ENCODE measurements around the gene ZC3H11A. TPM values are rescaled to one million over a fixed set of nuclear protein-coding genes. Genes with fewer than 3 reads are reported as not detected.

ZC3H11A gene
- total and polyA plus RNA-seq, 2 of the 13 experiments (the other 11 are each of a cell fraction or from before 2014, with no cell fraction given) = 56.9 to 59.7 TPM

DNA sequence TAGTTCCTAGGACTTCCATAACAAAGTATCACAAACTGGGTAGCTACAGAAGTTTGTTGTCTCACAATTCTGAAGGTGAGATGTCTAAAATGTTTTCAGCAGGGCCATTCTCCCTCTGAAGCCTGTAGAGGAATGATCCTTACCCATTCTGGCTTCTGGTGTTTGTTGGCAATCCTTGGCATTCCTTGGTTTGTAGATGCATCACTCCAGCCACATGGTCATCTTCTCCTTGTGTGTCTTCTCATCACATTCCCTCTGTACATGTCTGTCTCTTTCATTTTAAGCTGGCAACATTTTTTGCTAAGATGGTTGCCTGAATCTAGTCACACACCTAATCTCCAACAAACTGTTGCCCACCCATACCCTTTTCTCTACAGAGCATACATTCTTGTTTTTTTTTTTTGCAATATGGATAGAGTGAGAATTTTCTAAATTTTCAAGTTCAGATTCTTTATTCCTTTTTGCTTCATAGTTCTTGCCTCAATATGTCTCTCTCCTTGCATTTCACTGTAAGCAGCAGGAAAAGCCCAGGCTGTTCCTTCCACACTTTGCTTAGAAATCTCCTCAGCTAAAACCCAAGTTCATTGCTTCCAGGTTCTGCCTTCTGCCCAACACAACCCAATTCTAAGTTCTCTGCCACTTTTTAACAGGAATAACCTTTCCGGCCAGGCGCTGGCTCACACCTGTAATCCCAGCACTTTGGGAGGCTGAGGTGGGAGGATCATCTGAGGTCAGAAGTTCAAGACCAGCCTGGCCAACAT, 18.3 kb downstream of the ZC3H11A start:
- ChIA-PET CTCF (ENCODE audit: low intra/inter-chr PET ratio, low total read pairs) (no interaction called here), POLR2A (no interaction called here)
- no peaks in the 10 kb centered on the region for H3K4me1 ChIP-seq (ENCODE audit: insufficient read depth, low read length)
- intact Hi-C loops (cut with micrococcal nuclease; ENCODE audit: unreplicated experiment) = no loop called here
- H3K27me3 ChIP-seq (ENCODE audit: control insufficient read depth in 1 of 2, insufficient read depth in 2 of 2, low read length in 2 of 2) = no peaks in the 10 kb centered on the region
- peaks cover 8% of the 10 kb centered on the region for H3K79me2 ChIP-seq (ENCODE audit: insufficient read depth, low read length)
- no peak overlapping the region for H3K4me3 ChIP-seq (replicated peaks in 1 of 3; ENCODE audit: insufficient read depth in 1 of 3, low read depth in 2 of 3, low read length in 3 of 3)
- H3K36me3 ChIP-seq (replicated peaks in 1 of 2; ENCODE audit: control insufficient read depth in 1 of 2, insufficient read depth in 2 of 2, low read length in 2 of 2) = peaks cover 10 to 35% of the 10 kb centered on the region in 2 experiments
- H2AFZ ChIP-seq (ENCODE audit: low read length) = no peak overlapping the region
- BruUV-seq (replicated peaks) = no TSS peak
- DNase-seq (ENCODE audit: low spot score) = no peak
- H4K20me1 ChIP-seq (ENCODE audit: insufficient read depth, low read length) = no peaks in the 10 kb centered on the region; the same call in 1 of the 2 replicates
- H3K27ac ChIP-seq (ENCODE audit: extremely low read length, insufficient read depth, low read length) = no peak overlapping the region
- FAIRE-seq = no peak
- no peak overlapping the region for H3K4me2 ChIP-seq (ENCODE audit: low read depth, low read length)
- in situ Hi-C loops (cut with HindIII; ENCODE audit: extremely low pct_ligation_motif_present, low pct_unique_long_range_greater_than_20kb) = no loop called here
- no peak for ATAC-seq
- no peaks in the 10 kb centered on the region for H3K9me3 ChIP-seq (ENCODE audit: low read length)
- WGBS (ENCODE audit: low lambda C conversion rate) = 97% methylated on average over 2 of the region's 2 CpGs
- TF ChIP-seq ZSCAN30 (CRISPR knock-in tag; IDR thresholded peaks at IDR 0.05) (no peak), ZSCAN5A (CRISPR knock-in tag; IDR thresholded peaks at IDR 0.05; ENCODE audit: borderline replicate concordance) (no peak), KDM1A (CRISPR knock-in tag; IDR thresholded peaks at IDR 0.05) (no peak), GABPB1 (CRISPR knock-in tag; IDR thresholded peaks at IDR 0.05) (no peak), ZNF256 (CRISPR knock-in tag; conservative IDR thresholded peaks at IDR 0.05) (peak; percentile 98), KLF6 (CRISPR knock-in tag; IDR thresholded peaks at IDR 0.05) (no peak)
- TF ChIP-seq, protein P1, sequence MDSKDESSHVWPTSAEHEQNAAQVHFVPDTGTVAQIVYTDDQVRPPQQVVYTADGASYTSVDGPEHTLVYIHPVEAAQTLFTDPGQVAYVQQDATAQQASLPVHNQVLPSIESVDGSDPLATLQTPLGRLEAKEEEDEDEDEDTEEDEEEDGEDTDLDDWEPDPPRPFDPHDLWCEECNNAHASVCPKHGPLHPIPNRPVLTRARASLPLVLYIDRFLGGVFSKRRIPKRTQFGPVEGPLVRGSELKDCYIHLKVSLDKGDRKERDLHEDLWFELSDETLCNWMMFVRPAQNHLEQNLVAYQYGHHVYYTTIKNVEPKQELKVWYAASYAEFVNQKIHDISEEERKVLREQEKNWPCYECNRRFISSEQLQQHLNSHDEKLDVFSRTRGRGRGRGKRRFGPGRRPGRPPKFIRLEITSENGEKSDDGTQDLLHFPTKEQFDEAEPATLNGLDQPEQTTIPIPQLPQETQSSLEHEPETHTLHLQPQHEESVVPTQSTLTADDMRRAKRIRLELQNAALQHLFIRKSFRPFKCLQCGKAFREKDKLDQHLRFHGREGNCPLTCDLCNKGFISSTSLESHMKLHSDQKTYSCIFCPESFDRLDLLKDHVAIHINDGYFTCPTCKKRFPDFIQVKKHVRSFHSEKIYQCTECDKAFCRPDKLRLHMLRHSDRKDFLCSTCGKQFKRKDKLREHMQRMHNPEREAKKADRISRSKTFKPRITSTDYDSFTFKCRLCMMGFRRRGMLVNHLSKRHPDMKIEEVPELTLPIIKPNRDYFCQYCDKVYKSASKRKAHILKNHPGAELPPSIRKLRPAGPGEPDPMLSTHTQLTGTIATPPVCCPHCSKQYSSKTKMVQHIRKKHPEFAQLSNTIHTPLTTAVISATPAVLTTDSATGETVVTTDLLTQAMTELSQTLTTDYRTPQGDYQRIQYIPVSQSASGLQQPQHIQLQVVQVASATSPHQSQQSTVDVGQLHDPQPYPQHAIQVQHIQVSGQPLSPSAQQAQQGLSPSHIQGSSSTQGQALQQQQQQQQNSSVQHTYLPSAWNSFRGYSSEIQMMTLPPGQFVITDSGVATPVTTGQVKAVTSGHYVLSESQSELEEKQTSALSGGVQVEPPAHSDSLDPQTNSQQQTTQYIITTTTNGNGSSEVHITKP (CRISPR knock-in tag; IDR thresholded peaks at IDR 0.05; ENCODE audit: low read depth) = no peak
- no peak overlapping the region for H3K9ac ChIP-seq (ENCODE audit: insufficient read depth, low read depth, low read length)
